IMR-90 (cell line): ENCODE results near the gene MAG. TPM values are rescaled to one million over a fixed set of nuclear protein-coding genes. Genes with fewer than 3 reads are reported as not detected.

ENCODE experiments used
- ATAC-seq: fragments of 200-7000 bp; cut with Tn5 transposase; 2 replicates; pipeline ENCODE4 v1.9.1; 2020; ENCODE audit warnings: low read depth, mild to moderate bottlenecking, moderate library complexity
- BruUV-seq: library from RNA; stranded (reverse); fragments of 400-500 nt; replicated peaks from 2 replicates; lab custom pipeline; 2021; lab: Mats Ljungman, UMichigan
- CTCF ChIA-PET: fragments of 300-600 bp; formaldehyde crosslinking; extraction: SDS; loops from one replicate; lab custom pipeline; 2021; ENCODE audit warnings: antibody characterized with exemption; lab: Yijun Ruan, JAX
- POLR2A ChIA-PET: fragments of 300-600 bp; sonication (Branson Sonifier 250); formaldehyde crosslinking; loops from one replicate; lab custom pipeline; 2022; ENCODE audit warnings: antibody characterized with exemption; ENCODE audit not compliant: unreplicated experiment; lab: Charles Lee
- DNase-seq: peaks from one replicate; pipeline ENCODE4 v3.0.0; 2013
- H2AFZ ChIP-seq: replicated peaks from 2 replicates; pipeline ENCODE3; 2013; ENCODE audit warnings: low read length, mild to moderate bottlenecking; ENCODE audit not compliant: poor library complexity
- H2AK5ac ChIP-seq: 2 replicates; pipeline ENCODE4 v1.6.1; 2013; ENCODE audit warnings: low read depth, low read length, inconsistent platforms
- H2AK9ac ChIP-seq: replicated peaks from 2 replicates; pipeline ENCODE3; 2013; ENCODE audit warnings: mild to moderate bottlenecking, low read depth, low read length, moderate library complexity; ENCODE audit not compliant: poor library complexity
- H2BK120ac ChIP-seq: 2 replicates; pipeline ENCODE4 v1.6.1; 2013; ENCODE audit warnings: low read depth, low read length, inconsistent platforms
- H2BK15ac ChIP-seq: 3 replicates; pipeline ENCODE4 v1.6.1; 2013; ENCODE audit warnings: low read depth, low read length, inconsistent platforms
- H2BK20ac ChIP-seq: 2 replicates; pipeline ENCODE4 v1.6.1; 2013; ENCODE audit warnings: low read depth, mild to moderate bottlenecking, inconsistent platforms, low read length, moderate library complexity
- H2BK5ac ChIP-seq: 2 replicates; pipeline ENCODE4 v1.6.1; 2013; ENCODE audit warnings: mild to moderate bottlenecking, low read depth, low read length, inconsistent platforms; ENCODE audit not compliant: poor library complexity, severe bottlenecking
- H3K14ac ChIP-seq: replicated peaks from 2 replicates; pipeline ENCODE4 v1.6.1; 2013; ENCODE audit warnings: low read depth, low read length, inconsistent platforms
- H3K18ac ChIP-seq: 2 replicates; pipeline ENCODE4 v1.6.1; 2013; ENCODE audit warnings: low read depth, low read length, control low read depth
- H3K23ac ChIP-seq: 2 replicates; pipeline ENCODE4 v1.6.1; 2013; ENCODE audit warnings: low read depth, low read length, inconsistent platforms
- H3K27ac ChIP-seq: 2 replicates; pipeline ENCODE4 v1.5.1; 2013; ENCODE audit warnings: mild to moderate bottlenecking, control low read depth, low read length; ENCODE audit not compliant: insufficient read depth
- H3K27me3 ChIP-seq: 2 replicates; pipeline ENCODE4 v1.6.1; 2013; ENCODE audit warnings: low read length; ENCODE audit not compliant: control insufficient read depth, insufficient read depth
- H3K36me3 ChIP-seq: 2 replicates; pipeline ENCODE4 v1.6.1; 2013; ENCODE audit warnings: low read length, mixed read lengths; ENCODE audit not compliant: control insufficient read depth, insufficient read depth
- H3K4ac ChIP-seq: 2 replicates; pipeline ENCODE4 v1.6.1; 2013; ENCODE audit warnings: low read depth, low read length, inconsistent platforms
- H3K4me1 ChIP-seq: 2 replicates; pipeline ENCODE4 v1.6.1; 2013; ENCODE audit warnings: low read length, mixed read lengths; ENCODE audit not compliant: control insufficient read depth, insufficient read depth
- H3K4me2 ChIP-seq: 2 replicates; pipeline ENCODE4 v1.6.1; 2013; ENCODE audit warnings: low read depth, mild to moderate bottlenecking, control low read depth, low read length, moderate library complexity
- H3K4me3 ChIP-seq: 2 replicates; pipeline ENCODE4 v1.5.1; 2013; ENCODE audit warnings: low read depth, mild to moderate bottlenecking, control low read depth, low read length, moderate library complexity; ENCODE audit not compliant: insufficient read depth
- H3K56ac ChIP-seq: 2 replicates; pipeline ENCODE4 v1.6.1; 2013; ENCODE audit warnings: low read length, inconsistent platforms; ENCODE audit not compliant: insufficient read depth; ENCODE audit errors: extremely low read depth
- H3K79me1 ChIP-seq, 2 experiments: 2 replicates each; pipeline ENCODE4 v1.6.1; 2013; ENCODE audit warnings: low read length in 2 of 2, inconsistent platforms in 1 of 2, low read depth in 1 of 2
- H3K9ac ChIP-seq: 2 replicates; pipeline ENCODE4 v1.6.1; 2013; ENCODE audit warnings: low read depth, low read length, control low read depth
- H3K9me1 ChIP-seq: 2 replicates; pipeline ENCODE4 v1.6.1; 2013; ENCODE audit warnings: low read length, inconsistent platforms; ENCODE audit not compliant: insufficient read depth
- H3K9me3 ChIP-seq: 2 replicates; pipeline ENCODE4 v1.6.1; 2013; ENCODE audit warnings: low read length; ENCODE audit not compliant: control insufficient read depth, insufficient read depth
- H4K20me1 ChIP-seq: 2 replicates; pipeline ENCODE4 v1.6.1; 2013; ENCODE audit warnings: low read length, inconsistent platforms; ENCODE audit not compliant: insufficient read depth
- H4K5ac ChIP-seq: 2 replicates; pipeline ENCODE4 v1.6.1; 2013; ENCODE audit warnings: mild to moderate bottlenecking, low read depth, low read length, control low read depth
- H4K8ac ChIP-seq, 2 experiments: 2 replicates each; pipeline ENCODE4 v1.6.1; 2013; ENCODE audit warnings: low read depth in 2 of 2, low read length in 2 of 2, control low read depth in 1 of 2, inconsistent platforms in 1 of 2
- H4K91ac ChIP-seq: 2 replicates; pipeline ENCODE4 v1.6.1; 2013; ENCODE audit warnings: low read depth, low read length, inconsistent platforms; ENCODE audit not compliant: insufficient read depth
- CEBPB ChIP-seq: IDR thresholded peaks from 2 replicates; pipeline ENCODE4 v1.6.1; 2012; ENCODE audit warnings: low read depth, low read length, improper control_type of control experiment
- FOS ChIP-seq: fragments of 150-350 bp; IDR thresholded peaks from 2 replicates; pipeline ENCODE4 v1.6.1; 2016; ENCODE audit warnings: low read depth, low read length
- MAFK ChIP-seq: IDR thresholded peaks from 2 replicates; pipeline ENCODE4 v1.6.1; 2012; ENCODE audit warnings: low read depth, low read length, improper control_type of control experiment
- MXI1 ChIP-seq: IDR thresholded peaks from 2 replicates; pipeline ENCODE4 v1.6.1; 2012; ENCODE audit warnings: low read depth, mild to moderate bottlenecking, low read length, moderate library complexity, borderline replicate concordance
- NFE2L2 ChIP-seq: fragments of 150-350 bp; IDR thresholded peaks from 2 replicates; pipeline ENCODE4 v1.6.1; 2016; ENCODE audit warnings: low read depth, mild to moderate bottlenecking, low read length
- POLR2A ChIP-seq: IDR thresholded peaks from 2 replicates; pipeline ENCODE4 v1.6.1; 2012; ENCODE audit warnings: mild to moderate bottlenecking, low read depth, low read length
- RAD21 ChIP-seq: IDR thresholded peaks from 2 replicates; pipeline ENCODE4 v1.6.1; 2012; ENCODE audit warnings: low read length, improper control_type of control experiment
- RCOR1 ChIP-seq: IDR thresholded peaks from 2 replicates; pipeline ENCODE4 v1.6.1; 2012; ENCODE audit warnings: mild to moderate bottlenecking, low read length, improper control_type of control experiment; ENCODE audit not compliant: insufficient replicate concordance
- RFX5 ChIP-seq: IDR thresholded peaks from 2 replicates; pipeline ENCODE4 v1.8.0; 2012; ENCODE audit warnings: low read depth, mild to moderate bottlenecking, low read length, moderate library complexity
- SMC3 ChIP-seq: fragments of 150-350 bp; IDR thresholded peaks from 2 replicates; pipeline ENCODE4 v1.6.1; 2016; ENCODE audit warnings: low read depth, mild to moderate bottlenecking, antibody characterized with exemption, low read length, moderate library complexity
- WGBS, 2 experiments: methylation state at CpG; one replicate each; pipeline versions ENCODE4 v1.1.5 to v1.1.7; 2013; ENCODE audit warnings: missing lambda C conversion rate in 2 of 2; ENCODE audit not compliant: insufficient read length in 1 of 2; ENCODE audit errors: extremely low coverage in 2 of 2; 5-methylcytosine and 5-hydroxymethylcytosine counted together
- dilution Hi-C: fragments of 300-500 bp; cut with HindIII; formaldehyde crosslinking; loops from one replicate; pipeline ENCODE4 v1.14.3; 2018; ENCODE audit warnings: low sequenced_read_pairs; ENCODE audit not compliant: unreplicated experiment
- in situ Hi-C: fragments of 300-500 bp; cut with MboI; formaldehyde crosslinking; loops from 3 replicates; pipeline ENCODE4 v1.14.3; 2019; ENCODE audit warnings: low sequenced_read_pairs, inconsistent platforms, mixed read lengths
- intact Hi-C: fragments of 100-400 bp; cut with micrococcal nuclease; formaldehyde crosslinking; loops from 2 replicates; pipeline ENCODE4 v1.10.0; 2022
- polyA plus RNA-seq, 3 experiments: library from polyadenylated mRNA; depleted of rRNA; stranded (reverse); fragments of >200 nt; gene quantifications; 2 replicates each; pipeline ENCODE4 v1.2.3, GENCODE V29; 2012; ENCODE audit warnings: low replicate concordance in 1 of 3
- total RNA-seq: library from RNA; depleted of rRNA; stranded (reverse); fragments of >200 nt; gene quantifications from 2 replicates; pipeline ENCODE4 v1.2.3, GENCODE V29; 2012
- TF ChIP-seq, protein P1 (sequence below): conservative IDR thresholded peaks from 2 replicates; pipeline ENCODE4 v1.5.1; 2012; ENCODE audit warnings: mild to moderate bottlenecking, low read depth, low read length, improper control_type of control experiment
- TF ChIP-seq, protein P2 (sequence below): fragments of 150-350 bp; IDR thresholded peaks from 2 replicates; pipeline ENCODE4 v1.6.1; 2016; ENCODE audit warnings: low read depth, mild to moderate bottlenecking, low read length, moderate library complexity, borderline replicate concordance

MAG gene
- total and polyA plus RNA-seq, 2 of the 4 experiments (the other 2 are of a cell fraction) = not detected

DNA sequence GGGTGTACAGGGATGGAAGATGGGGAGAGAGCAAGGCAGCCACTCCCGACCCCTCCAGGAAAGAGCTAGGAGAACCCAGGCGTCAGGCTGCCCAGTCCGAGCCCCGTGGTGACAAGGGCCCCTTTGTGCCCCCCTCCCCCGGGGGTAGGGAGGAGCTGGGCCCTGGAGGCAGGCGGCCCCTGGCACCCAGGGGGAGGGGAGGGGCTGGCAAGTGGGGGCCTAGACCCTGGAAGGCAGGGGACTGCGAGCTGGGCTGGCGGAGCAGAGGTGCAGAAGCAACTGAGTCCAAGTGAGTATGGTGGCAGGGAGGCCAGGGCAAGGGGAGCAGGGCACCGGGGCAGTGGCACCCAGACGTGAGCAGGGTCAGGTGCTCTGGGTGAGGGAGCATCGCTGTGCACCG, at the start of gene MAG (continued):
- TF ChIP-seq, protein P1, sequence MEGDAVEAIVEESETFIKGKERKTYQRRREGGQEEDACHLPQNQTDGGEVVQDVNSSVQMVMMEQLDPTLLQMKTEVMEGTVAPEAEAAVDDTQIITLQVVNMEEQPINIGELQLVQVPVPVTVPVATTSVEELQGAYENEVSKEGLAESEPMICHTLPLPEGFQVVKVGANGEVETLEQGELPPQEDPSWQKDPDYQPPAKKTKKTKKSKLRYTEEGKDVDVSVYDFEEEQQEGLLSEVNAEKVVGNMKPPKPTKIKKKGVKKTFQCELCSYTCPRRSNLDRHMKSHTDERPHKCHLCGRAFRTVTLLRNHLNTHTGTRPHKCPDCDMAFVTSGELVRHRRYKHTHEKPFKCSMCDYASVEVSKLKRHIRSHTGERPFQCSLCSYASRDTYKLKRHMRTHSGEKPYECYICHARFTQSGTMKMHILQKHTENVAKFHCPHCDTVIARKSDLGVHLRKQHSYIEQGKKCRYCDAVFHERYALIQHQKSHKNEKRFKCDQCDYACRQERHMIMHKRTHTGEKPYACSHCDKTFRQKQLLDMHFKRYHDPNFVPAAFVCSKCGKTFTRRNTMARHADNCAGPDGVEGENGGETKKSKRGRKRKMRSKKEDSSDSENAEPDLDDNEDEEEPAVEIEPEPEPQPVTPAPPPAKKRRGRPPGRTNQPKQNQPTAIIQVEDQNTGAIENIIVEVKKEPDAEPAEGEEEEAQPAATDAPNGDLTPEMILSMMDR = no peak
- no peak for TF ChIP-seq FOS

DNA sequence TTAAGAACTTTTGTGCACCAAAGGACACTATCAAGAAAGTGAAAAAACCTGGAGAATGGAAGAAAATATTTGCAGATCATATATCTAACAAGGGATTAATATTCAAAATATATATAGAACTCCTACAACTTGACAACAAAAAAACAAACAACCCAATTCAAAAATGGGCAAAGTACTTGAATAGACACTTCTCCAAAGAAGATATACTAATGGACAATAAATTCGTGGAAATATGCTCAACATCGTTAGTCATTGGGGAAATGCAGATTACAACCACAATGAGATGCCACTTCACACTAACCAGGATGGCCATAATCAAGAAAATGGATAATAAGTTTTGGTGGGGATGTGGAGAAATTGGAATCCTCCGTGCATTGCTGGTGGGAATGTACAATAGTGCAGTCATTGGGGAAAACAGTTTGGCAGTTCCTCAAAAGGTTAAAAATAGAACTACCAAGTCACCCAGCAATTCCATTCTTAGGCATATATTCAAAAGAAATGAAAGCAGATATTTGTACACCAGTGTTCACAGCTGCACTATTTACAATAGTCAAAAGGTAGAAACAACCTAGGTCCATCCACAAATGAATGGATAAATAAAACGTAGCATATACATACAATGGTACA, 45.4 kb upstream of the MAG start:
- H2BK5ac ChIP-seq = no peak overlapping the region
- H3K4me2 ChIP-seq = no peak overlapping the region
- dilution Hi-C loops = no loop called here
- DNase-seq (no peak), ATAC-seq (no peak)
- no peak overlapping the region for H3K56ac ChIP-seq
- TF ChIP-seq POLR2A (no peak), RCOR1 (no peak), NFE2L2 (no peak), RFX5 (no peak), MXI1 (no peak), FOS (no peak), CEBPB (no peak), RAD21 (no peak), SMC3 (no peak), MAFK (no peak)
- TF ChIP-seq, protein P2, sequence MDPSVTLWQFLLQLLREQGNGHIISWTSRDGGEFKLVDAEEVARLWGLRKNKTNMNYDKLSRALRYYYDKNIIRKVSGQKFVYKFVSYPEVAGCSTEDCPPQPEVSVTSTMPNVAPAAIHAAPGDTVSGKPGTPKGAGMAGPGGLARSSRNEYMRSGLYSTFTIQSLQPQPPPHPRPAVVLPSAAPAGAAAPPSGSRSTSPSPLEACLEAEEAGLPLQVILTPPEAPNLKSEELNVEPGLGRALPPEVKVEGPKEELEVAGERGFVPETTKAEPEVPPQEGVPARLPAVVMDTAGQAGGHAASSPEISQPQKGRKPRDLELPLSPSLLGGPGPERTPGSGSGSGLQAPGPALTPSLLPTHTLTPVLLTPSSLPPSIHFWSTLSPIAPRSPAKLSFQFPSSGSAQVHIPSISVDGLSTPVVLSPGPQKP = no peak
- TF ChIP-seq, protein P1 = no peak
- H3K14ac ChIP-seq = no peak overlapping the region
- no TSS peak for BruUV-seq
- no peak overlapping the region for H3K27ac ChIP-seq
- H3K4ac ChIP-seq = no peak overlapping the region
- H2AK5ac ChIP-seq = no peak overlapping the region
- ChIA-PET CTCF (no interaction called here), POLR2A (no interaction called here)
- H3K9me1 ChIP-seq = no peaks in the 10 kb centered on the region
- no peaks in the 10 kb centered on the region for H3K36me3 ChIP-seq
- H3K27me3 ChIP-seq = peaks cover 37% of the 10 kb centered on the region
- no peak overlapping the region for H2BK120ac ChIP-seq
- no peaks in the 10 kb centered on the region for H3K79me1 ChIP-seq
- no peak overlapping the region for H3K23ac ChIP-seq
- intact Hi-C loops = no loop called here
- H3K4me1 ChIP-seq = no peaks in the 10 kb centered on the region
- no peak overlapping the region for H3K4me3 ChIP-seq
- no peak overlapping the region for H4K91ac ChIP-seq
- no peaks in the 10 kb centered on the region for H3K9me3 ChIP-seq
- H4K8ac ChIP-seq = no peak overlapping the region
- no peak overlapping the region for H2AK9ac ChIP-seq
- no peaks in the 10 kb centered on the region for H4K20me1 ChIP-seq
- H4K5ac ChIP-seq = no peak overlapping the region
- H2BK20ac ChIP-seq = no peak overlapping the region
- H2AFZ ChIP-seq = no peak overlapping the region
- H2BK15ac ChIP-seq = no peak overlapping the region
- no peak overlapping the region for H3K9ac ChIP-seq
- H3K18ac ChIP-seq = no peak overlapping the region
- in situ Hi-C loops = no loop called here
- WGBS, 2 experiments = no CpG with 5 or more reads among the region's 4 CpGs
